ENCODE results near the gene HPDL.

- TF ChIP-seq CTCF (IDR thresholded peaks at IDR 0.05) = no peak
- TF ChIP-seq POLR2A (IDR thresholded peaks at IDR 0.05) = no peak
Measured at GRCh38 chr1:45365051-45365450, 38.4 kb downstream of the HPDL start.

All from Peyer's patch (tissue), 4 donors.